GM21423 (cell line): ENCODE data around the gene MSH2.

Experiments
- ATAC-seq: cut with Tn5 transposase; IDR thresholded peaks from one replicate; pipeline ENCODE4 v1.9.1; 2021; ENCODE audit warnings: mild to moderate bottlenecking, moderate library complexity; ENCODE audit not compliant: unreplicated experiment

MSH2 gene

DNA sequence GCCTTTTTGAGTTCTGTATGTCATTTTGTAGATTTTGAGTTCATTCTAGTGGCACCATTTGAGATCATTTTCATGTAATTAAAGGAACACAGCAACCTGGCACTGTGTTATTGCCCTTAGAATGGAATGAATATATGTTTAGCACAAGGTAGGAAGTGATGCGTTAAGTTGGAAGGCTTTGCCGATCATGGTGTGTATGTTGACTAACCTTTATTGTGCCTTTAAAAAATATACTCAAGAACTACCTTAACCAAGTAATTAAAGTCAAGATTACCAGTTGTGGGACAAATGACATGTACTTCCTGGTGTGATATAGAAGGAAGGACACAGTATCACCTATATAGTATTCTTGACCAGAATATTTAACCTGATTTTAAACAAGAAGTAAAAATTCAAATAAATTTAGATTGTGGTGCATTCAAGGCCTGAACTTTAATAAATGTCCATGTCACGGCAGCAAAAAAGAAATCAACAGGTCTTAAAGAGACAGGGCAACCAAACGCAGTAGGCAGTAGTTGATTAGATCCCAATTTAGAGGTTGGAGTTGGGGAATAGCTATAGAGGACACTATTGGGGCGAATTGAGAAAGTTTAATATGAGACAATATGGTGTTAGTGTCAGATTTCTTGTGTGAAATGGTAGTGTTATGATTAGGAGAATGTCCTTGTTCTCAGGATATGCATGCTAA is 68.6 kb downstream of the MSH2 start:
- ATAC-seq = no peak

DNA sequence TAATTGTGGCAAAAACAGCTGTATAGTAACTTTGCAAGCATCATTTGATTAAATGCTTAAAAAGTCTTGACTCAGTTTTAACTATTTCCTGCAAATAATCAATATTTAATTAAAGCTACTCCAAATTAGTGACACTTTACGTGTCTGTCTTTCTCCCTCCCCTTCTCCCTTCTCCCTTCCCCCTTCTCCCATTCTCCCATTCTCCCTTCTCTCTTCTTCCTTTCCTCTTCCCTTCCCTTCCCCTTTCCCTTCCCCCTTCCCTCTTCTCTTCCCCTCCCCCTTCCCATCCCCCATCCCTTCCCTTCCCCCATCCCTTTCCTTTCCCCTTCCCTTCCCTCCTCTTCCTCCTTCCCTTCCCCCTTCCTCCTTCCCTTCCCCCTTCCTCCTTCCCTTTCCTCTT is 76.9 kb downstream of the MSH2 start:
- ATAC-seq = no peak

DNA sequence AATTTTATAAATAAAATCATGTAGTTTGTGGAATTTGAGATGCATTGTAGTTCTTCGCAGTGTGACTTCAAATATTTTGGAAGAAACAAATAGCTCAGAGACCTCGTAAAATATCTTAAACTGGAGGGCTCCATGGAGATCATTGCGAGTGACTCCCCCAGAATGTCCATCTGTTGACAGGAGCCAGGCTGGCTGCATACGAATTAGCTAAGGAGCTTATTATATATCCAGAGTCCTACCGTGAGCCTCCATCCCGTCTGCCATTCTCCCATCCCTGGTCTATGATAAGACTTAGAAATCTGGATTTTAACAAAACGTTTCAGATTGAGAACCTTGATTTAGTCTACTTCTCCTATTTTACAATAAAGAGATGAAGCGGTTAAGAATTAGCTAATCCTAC is 80.2 kb downstream of the MSH2 start:
- ATAC-seq = no peak

DNA sequence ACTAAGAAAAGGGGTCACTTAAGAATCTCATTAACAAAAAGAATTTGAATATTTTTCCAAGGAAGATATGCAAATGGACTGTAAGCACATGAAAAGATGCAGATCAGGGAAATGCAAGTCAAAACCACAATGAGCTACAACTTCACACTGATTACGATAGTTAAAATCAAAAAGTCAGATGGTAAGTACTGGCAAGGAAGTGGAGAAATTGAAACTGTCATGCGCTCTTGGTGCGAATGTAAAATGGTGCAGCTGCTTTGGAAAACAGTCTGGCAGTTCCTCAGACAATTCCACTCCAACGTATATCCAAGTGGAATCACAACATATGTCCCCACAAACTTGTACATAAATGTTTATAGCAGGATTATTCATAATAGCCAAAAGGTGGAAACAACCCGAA is 81.4 kb downstream of the MSH2 start:
- ATAC-seq = no peak

DNA sequence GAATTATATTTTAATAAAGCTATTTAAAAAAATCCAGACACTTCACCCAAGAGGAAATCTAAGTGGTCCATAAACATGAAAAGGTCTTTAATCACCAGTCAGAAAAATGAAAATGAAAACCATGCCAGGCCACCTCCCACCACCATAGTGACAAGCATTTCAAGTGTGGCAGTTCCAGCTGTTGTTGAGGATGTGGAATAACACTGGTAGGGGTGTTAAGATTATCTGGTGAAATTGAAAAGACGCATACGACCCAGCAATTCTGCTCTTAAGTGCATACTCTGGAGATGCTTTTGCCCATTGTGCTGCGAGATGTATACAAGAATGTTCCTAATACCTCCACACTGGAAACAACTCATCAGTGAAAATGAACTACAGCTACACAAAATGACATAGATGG is 82.2 kb downstream of the MSH2 start:
- ATAC-seq = no peak

DNA sequence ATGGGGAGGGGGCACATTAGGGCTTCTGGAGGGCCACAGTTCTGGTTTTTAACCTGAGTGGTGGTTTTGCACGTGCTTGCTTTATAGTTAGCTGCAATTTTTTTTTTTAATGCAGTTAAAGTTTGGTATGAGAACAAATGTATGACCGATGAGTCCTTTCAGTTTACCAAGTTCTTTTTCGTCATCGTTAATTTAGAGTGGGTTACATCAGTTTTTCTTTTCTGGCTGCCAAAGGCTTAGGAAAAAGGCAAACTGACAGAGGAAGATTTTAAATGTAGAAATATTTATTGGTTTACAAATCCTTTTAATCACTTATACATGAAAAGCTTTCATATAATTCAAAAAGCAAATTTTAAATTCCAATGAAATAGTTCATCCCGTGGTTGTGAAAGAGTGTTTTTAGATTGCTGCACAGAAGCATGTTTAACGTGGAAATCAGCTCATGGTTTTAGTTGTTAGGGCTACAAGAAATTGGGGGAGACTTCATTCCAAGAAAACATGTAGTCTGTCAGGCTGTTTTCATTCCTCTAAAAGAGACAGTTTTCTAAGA is 82.9 kb downstream of the MSH2 start:
- no peak for ATAC-seq

DNA sequence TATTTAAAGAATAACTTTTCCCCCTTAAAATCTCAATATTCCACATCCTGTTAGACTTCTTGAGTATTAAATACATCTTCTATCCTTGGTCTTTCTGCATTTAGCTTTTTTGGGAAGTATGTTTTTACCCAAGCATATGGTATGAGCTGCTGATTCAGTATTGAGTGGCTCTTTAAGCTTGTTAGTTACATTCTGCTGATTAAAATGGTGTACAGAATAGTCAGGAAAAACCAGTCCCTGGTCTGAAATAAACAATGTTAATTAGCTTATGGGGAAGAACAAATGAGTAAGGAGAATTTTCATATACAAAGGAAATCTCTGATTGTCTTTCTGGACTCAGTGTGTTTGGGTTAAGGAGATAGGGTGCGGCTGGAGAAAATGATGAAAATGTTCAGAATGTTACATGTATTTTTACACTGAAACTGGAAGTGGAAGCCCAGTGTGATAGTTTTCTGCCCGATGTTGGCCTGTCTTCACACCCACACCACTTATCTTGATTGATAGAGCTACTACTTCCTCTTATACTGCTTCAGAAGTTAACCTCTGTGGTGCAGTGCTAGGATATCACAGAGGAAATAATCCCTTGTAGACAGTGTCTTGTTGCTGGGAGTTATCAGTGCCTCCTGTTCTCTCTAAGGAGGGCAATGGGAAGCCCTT is 84.0 kb downstream of the MSH2 start:
- peak; percentile 94 for ATAC-seq

DNA sequence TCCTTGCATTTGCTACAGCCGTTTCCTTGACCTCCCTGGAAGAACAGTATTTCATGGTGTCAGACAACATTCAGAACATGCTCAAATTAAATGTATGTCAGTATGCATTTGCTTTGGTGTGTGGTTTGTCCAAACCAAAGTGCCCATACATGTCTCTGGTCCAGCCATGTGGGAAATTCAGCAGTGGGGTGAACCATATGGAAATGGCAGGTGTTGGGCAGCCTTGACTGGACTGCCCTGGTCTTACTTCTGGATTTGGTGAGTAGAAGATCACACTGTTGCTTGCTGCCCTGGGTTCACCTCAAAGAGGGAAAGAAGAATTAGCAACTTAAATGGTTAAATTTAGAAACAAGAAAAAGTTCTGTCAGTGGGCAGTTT is 84.5 kb downstream of the MSH2 start:
- no peak for ATAC-seq

DNA sequence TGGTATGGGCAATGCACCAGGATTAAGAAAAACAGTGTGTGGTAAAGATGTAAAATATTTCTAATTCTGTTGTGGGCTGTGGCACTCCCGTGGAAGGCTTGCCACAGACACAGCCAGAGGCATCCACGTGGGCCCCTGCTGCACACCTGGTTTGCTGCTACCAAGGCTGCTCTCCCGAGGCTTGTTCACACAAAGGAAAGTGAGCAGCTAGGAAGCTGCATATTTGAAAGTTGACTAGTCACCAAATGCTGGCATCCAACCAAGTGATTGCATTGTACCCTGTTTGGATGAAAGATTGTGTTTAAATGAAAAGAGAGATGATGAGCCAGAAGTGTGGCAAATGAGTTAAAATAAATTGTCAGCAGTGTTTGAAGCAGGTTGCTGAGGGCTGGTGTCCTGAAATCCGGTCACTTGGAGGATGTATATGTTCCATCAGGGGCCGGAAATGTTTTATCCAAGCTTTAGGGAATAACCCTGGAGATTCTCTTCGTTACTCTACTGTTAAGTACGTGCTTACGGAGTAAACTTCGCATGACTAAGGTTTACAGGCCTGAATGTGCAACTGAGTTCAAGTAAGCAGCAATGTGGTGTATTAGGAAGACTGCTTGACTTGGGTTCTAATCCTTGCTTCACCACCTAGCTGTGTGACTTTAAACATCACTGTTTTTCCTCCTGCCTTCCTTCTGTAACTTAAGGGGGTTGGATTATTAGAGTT is 86.1 kb downstream of the MSH2 start:
- no peak for ATAC-seq

DNA sequence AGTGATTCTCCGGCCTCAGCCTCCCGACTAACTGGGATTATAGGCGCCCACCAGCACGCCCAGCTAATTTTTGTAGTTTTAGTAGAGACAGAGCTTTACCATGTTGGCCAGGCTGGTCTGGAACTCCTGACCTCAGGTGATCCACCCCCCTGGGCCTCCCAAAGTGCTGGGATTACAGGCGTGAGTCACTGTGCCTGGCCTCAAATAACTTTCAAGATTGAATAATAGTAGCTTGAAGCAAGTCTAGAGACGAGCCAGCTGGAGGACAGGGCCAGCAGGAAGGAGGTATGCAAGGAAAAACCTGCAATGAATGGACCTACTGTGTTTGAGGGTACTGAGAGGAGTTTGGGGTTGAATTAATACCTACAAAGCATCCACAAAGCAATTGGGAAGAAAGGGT is 87.5 kb downstream of the MSH2 start:
- no peak for ATAC-seq

DNA sequence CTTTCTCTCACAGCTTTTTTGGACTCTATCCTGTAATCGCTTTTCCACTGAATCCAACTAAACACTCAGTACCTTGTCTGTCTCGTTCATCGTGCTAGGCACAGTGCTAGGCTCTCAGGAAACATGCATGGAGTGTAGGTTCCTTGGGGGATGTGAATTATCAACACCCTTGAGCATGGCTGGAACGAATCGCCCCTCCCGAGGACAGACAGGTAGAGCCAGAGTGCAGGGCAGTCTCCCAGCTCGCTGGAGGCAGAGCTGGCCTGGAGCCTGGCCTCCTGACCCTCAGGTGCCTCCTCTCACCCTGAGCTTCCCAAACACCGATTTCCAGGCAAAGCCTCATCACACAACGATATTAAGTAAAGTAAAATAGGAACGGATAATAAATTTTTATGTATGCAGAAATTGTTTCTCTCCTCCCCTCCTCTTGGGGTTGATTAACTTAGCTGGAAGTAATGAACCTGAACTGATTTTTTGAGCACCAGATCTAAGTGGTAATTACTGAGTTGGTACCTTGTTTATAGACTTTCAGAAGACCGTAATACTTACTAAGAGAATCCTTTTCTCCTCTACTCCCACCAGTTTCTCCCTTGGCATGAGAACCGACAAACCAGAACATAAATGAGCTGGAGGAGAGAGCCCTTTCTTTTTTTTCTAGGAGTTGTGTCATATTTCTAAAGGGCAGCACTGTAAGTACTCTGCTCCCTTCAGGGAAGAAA is 90.5 kb downstream of the MSH2 start:
- ATAC-seq = no peak

DNA sequence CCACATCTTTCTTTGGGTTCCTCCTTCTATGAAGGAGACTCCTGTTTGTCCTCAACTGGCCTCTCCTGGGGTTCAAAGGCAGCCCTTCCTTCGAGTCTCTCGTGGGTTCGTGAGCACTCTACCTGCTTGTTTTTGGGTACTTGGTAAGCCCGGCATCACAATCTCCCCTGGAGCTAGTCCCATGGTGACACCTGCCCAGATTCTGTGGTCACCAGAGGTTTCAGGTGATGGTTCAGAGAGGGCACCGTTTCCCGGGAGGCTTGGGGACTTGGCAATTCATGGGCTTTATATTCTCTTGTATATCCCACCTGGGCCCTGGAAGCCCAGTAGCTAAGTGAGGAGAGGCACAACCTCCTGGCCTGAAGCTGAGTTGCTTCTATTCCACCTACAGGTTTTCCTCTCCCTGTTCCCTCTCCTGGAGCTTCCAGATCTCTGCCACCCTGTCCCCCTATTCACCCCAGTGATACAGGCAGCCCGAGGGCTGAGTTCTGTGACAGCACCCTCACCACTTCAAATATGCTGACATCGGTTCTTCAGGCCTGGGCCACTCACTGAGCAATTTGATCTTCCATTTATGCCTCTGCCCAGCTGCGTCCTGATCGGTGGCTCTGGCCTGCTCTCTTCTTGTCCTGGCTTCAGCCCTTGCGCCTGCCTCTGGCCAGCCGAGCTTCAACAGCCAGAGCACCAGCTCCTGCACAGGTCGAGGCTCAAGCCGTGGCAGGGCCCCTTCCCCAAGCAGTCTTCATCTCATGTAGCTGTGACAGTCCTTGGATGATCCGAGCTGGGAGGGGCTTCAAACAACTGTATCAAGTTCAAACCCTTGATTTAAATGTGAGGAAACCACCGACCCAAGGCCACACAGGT is 91.5 kb downstream of the MSH2 start:
- no peak for ATAC-seq

DNA sequence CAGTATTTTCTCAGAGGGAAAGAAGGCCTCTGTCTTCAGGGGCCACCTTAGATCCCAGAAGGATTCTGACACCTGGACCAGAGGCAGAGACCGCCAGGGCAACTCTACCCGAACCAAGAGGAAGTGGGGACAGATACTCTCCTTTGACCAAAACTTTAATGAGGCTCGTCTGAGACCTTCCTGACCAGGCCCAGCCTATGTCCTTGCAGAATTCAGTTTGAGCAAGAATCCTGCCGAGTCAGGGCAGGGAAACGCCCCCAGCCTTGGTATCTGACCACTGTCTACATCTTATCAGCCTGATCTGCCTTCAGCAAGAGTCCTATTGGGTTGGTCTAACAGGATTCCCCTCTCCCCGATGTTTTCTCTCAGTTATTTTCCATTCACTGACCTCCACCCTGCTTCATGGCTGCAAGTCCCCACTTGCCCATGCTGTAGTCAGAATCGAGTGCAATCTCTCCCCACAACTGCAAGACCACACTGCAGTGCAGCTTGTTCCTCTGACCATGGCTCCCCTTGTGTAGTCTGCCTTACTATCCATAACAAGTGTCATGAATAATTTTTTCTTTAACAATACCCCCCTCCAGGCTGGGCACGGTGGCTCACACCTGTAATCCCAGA is 95.0 kb downstream of the MSH2 start:
- no peak for ATAC-seq

DNA sequence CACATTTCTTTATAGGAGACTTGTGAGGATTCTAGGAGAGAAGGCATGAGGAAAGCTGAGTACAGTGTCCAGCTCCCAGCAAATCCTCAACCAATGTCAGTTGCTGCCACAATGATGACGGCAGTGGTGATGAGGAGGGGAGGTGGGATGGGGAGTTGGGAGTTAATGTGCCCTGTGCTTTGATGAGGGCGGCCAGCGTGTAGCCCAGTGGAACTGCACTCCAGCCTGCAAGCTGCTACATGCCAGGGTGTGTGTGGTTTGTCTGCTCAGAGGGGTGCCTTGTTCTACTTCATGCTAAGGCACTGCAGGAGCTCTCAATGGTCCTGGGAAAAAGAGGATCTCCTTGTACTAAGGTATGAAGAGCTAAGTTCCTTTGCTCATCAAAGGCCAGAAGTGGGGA is 96.1 kb downstream of the MSH2 start:
- ATAC-seq = no peak

DNA sequence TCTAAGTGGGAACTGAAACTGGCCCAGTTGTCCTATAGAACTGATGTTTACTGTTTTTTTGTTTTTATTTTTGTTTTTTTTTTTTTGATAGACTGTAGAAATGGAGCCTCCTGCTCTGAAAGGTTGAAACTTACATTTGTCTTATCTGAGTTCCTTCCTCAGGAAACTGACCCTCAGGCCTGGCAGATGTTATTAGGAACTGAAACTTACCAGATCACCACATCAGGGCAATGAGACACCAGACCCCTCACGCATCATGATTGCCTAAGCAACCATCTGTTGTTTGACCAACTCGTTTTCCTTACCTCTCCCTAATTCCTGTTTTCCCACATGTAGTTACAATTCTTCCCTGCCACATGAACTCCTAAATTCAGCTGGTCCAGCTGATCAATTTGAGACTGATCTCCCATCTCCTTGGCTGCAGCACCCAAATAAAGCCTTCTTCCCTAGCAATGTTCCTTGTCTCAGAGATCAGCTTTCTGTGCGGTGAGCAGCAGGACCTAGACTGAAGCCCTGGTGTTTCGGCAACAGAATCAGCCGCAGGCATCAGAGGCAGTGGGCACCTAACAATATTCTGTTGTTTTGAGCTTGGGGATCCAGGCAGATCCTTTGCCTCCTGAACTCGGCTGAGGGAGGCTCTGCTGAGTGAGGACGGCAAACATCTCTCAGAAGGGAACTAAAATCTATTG is 96.8 kb downstream of the MSH2 start:
- ATAC-seq = no peak

DNA sequence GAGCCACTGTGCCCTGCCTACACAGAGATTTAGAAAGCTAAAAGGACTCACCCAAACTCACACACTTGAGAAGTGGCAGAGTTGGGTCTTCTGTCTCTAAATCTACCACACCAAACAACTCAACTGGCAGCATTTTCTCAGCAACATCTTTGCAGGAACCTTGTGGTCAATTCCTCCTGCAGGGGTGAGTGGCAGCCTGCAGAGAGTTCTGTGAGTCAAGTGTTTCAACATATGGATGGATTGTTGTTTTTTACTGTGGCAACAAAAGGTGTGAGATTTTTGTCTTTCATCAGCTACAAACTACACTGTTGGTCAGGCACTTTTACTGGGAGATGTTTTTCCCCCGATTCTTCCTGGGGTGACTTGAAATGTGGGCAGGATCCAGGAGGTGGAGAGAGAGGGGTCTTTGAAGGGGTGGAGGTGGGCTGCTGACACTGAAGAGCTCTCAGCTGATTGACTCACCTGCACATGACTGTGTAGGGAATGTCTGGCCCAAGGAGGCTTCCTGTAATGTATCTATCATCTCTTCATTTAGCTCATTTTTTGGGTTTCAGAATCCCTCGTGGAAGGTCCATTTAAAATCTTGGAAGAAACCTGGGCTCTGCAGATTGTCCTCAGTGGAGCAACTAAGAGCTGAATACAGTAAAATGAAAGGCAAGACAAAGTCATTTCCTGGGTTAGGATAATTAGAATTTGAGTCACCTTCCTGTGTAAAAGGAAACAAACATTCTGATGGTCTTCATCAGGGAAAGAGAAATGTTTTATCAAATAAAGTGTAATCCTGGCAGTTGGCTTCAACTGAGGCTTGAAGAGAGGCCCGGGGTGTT is 98.6 kb downstream of the MSH2 start:
- ATAC-seq = no peak

DNA sequence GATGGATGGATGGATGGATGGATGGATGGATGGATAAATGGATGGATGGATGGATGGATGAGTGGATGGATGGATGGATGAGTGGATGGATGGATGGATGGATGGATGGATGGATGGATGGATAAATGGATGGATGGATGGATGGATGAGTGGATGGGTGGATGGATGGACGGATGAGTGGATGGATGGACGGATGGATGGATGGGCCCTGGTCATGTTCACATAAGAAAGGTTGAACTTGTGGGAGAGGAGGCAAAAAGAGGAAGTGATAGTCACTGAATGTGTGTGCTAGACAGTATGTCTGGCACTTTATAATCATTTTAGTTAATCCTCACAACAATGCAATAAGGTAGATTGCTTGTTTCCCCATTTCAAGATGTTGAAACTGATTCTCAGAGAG is 99.5 kb downstream of the MSH2 start:
- peak; percentile 83 for ATAC-seq

DNA sequence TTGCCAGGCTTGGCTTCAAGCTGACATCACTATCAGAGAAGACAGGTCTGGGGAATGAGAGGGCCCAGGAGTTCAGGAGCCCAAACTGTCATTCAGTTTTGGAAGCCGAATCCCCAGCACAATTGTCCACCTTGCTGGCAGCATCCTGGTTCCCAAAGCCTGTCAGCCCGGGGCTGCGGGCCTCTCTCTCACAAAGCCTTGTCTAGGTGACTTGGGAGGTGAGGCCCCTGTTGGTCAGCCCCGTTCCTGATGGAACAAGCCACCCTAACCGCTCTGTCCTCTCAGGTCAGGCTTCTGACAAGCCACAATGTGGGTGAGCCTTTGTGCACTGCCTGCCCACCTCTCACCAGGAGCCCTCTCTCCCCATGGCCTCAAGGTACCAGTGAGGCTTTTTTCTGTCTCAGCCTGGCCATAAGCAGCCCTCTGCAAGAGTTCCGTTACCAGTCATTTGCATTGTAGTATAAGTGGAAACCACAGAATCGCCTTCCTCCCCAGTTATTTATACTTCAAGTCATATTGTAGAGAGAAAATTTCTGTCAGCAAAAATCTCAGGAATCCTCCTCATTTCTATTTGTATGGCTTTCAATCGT is 100.6 kb downstream of the MSH2 start:
- ATAC-seq = peak; percentile 57
